Upper lobe of left lung (tissue), 4 donors: ENCODE results near the gene SOX5.

Experiments used
- POLR2A ChIP-seq, 4 donors: fragments of 450-650 bp; IDR thresholded peaks; one replicate each; pipeline ENCODE4 v1.5.1; 2016 to 2017; ENCODE audit warnings: antibody characterized with exemption in 4 of 4, mild to moderate bottlenecking in 2 of 4
- POLR2AphosphoS5 ChIP-seq, 2 donors: sonication (generic); formaldehyde crosslinking; IDR thresholded peaks; one replicate each; pipeline ENCODE4 v1.5.1; 2017; ENCODE audit warnings: antibody characterized with exemption in 2 of 2
- TF ChIP-seq, protein P1 (sequence below), 6 experiments: fragments of 450-650 bp in 4 of 6; fragments of 200-600 bp in 2 of 6; sonication (generic) in 2 of 6; IDR thresholded peaks; one replicate each; pipeline ENCODE4 v1.5.1; 2016 to 2019; ENCODE audit warnings: antibody characterized with exemption in 6 of 6

DNA sequence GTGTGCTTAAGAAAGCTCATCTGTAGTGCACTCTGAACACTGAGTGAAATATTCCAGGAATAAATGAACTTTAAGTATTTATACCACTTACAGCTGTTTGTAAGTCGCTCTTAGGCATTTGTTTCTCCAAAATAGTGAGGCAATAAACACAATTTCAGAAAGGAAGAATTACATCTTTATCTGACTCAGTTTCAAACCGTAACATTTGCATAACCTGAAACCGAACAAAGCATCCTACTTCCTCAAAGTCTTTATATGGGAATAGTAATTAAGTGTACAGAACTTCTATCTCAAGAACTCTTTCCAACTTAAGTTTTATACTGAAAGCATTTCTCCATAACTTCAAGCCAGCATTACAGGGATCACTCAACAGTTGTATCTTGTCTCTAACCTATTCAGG is 58.4 kb downstream of the SOX5 start:
- TF ChIP-seq, protein P1, sequence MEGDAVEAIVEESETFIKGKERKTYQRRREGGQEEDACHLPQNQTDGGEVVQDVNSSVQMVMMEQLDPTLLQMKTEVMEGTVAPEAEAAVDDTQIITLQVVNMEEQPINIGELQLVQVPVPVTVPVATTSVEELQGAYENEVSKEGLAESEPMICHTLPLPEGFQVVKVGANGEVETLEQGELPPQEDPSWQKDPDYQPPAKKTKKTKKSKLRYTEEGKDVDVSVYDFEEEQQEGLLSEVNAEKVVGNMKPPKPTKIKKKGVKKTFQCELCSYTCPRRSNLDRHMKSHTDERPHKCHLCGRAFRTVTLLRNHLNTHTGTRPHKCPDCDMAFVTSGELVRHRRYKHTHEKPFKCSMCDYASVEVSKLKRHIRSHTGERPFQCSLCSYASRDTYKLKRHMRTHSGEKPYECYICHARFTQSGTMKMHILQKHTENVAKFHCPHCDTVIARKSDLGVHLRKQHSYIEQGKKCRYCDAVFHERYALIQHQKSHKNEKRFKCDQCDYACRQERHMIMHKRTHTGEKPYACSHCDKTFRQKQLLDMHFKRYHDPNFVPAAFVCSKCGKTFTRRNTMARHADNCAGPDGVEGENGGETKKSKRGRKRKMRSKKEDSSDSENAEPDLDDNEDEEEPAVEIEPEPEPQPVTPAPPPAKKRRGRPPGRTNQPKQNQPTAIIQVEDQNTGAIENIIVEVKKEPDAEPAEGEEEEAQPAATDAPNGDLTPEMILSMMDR (IDR thresholded peaks at IDR 0.05): no peak
- TF ChIP-seq POLR2AphosphoS5 (IDR thresholded peaks at IDR 0.05): no peak
- no peak for TF ChIP-seq POLR2A (IDR thresholded peaks at IDR 0.05)
